Endodermal cell (in vitro differentiated cells): ENCODE results near the gene BTNL3. TPM values are rescaled to one million over a fixed set of nuclear protein-coding genes. Genes with fewer than 3 reads are reported as not detected.
"Not testable (repeated sequence)": the region's sequence is repeated elsewhere in the genome, so short reads cannot be mapped to it uniquely, and the experiment has no call there.

ENCODE experiments used
- DNase-seq: peaks from one replicate; pipeline ENCODE4 v3.0.0-alpha.2; 2017
- H3K27ac ChIP-seq: 2 replicates; pipeline ENCODE4 v1.5.1; 2013; ENCODE audit warnings: mild to moderate bottlenecking, low read depth, low read length, moderate library complexity
- H3K27me3 ChIP-seq: 2 replicates; pipeline ENCODE4 v1.6.1; 2013; ENCODE audit warnings: mild to moderate bottlenecking, low read length, moderate library complexity; ENCODE audit not compliant: insufficient read depth, control insufficient read depth, poor library complexity, severe bottlenecking
- H3K36me3 ChIP-seq: 2 replicates; pipeline ENCODE4 v1.7.0; 2013; ENCODE audit warnings: mild to moderate bottlenecking, low read length, moderate library complexity; ENCODE audit not compliant: control insufficient read depth, insufficient read depth
- H3K4me1 ChIP-seq: one replicate; pipeline ENCODE4 v1.7.0; 2013; ENCODE audit warnings: low read length; ENCODE audit not compliant: control insufficient read depth, insufficient read depth
- H3K4me3 ChIP-seq: 2 replicates; pipeline ENCODE4 v1.5.1; 2013; ENCODE audit warnings: mild to moderate bottlenecking, low read length, moderate library complexity
- H3K9ac ChIP-seq: 2 replicates; pipeline ENCODE4 v1.6.1; 2013; ENCODE audit warnings: mild to moderate bottlenecking, low read length, moderate library complexity; ENCODE audit not compliant: poor library complexity, severe bottlenecking; ENCODE audit errors: extremely low read depth
- H3K9me3 ChIP-seq: 2 replicates; pipeline ENCODE4 v1.6.1; 2013; ENCODE audit warnings: mild to moderate bottlenecking, low read length, moderate library complexity; ENCODE audit not compliant: control insufficient read depth
- H3K27ac Mint-ChIP-seq: 2 replicates; pipeline ENCODE4 v1.8.0; 2020; ENCODE audit warnings: mixed read lengths
- H3K27me3 Mint-ChIP-seq: 2 replicates; pipeline ENCODE4 v1.8.0; 2021; ENCODE audit warnings: mild to moderate bottlenecking, mixed read lengths; ENCODE audit not compliant: insufficient read depth
- H3K36me3 Mint-ChIP-seq: 2 replicates; pipeline ENCODE4 v1.8.0; 2020; ENCODE audit warnings: low read depth, mixed read lengths
- H3K4me1 Mint-ChIP-seq: 2 replicates; pipeline ENCODE4 v1.8.0; 2020; ENCODE audit warnings: mixed read lengths
- H3K4me3 Mint-ChIP-seq: 2 replicates; pipeline ENCODE4 v1.8.0; 2020; ENCODE audit warnings: mild to moderate bottlenecking, moderate library complexity, mixed read lengths
- H3K9me3 Mint-ChIP-seq: 2 replicates; pipeline ENCODE4 v1.8.0; 2020; ENCODE audit warnings: mild to moderate bottlenecking, mixed read lengths
- CTCF ChIP-seq: fragments of 200-600 bp; sonication (generic); conservative IDR thresholded peaks from 2 replicates; pipeline ENCODE4 v1.5.0; 2021; ENCODE audit warnings: antibody characterized with exemption, mild to moderate bottlenecking
- WGBS, 2 experiments: methylation state at CpG; one replicate each; pipeline versions ENCODE4 v1.1.5 to v1.1.7; 2013; ENCODE audit warnings: missing lambda C conversion rate in 2 of 2, mixed read lengths in 1 of 2; ENCODE audit not compliant: insufficient coverage in 1 of 2, insufficient read length in 1 of 2; 5-methylcytosine and 5-hydroxymethylcytosine counted together
- total RNA-seq, 2 donors: library from RNA; stranded (reverse); fragmentation: NEBNext Ultra II Directional in 1 of 2; extraction: Animal tissue kit (Norgen Biotek cat#: 25700) in 1 of 2; gene quantifications; 2 replicates in 1 of 2; 3 replicates in 1 of 2; pipeline ENCODE4 v1.2.1, GENCODE V29; 2021

The BTNL3 gene
- total RNA-seq, 2 donors from 2014 or later, result not detected

- 80 to 100% methylated on average over 1 to 3 of the region's 3 CpGs for WGBS, 2 experiments
- not testable (repeated sequence) for H3K4me1 ChIP-seq, H3K9ac ChIP-seq, H3K36me3 ChIP-seq, DNase-seq, H3K4me3 Mint-ChIP-seq, H3K27ac Mint-ChIP-seq, H3K27me3 ChIP-seq, H3K4me1 Mint-ChIP-seq, H3K27ac ChIP-seq, H3K36me3 Mint-ChIP-seq, H3K4me3 ChIP-seq
- H3K9me3 ChIP-seq, result peaks cover 32% of the 10 kb centered on the region
- peaks cover 45% of the 10 kb centered on the region for H3K27me3 Mint-ChIP-seq
- peaks cover 16% of the 10 kb centered on the region for H3K9me3 Mint-ChIP-seq
These were observed 28.8 kb downstream of the BTNL3 start for GRCh38 chr5:181017448-181017847.

- Histone ChIP-seq H3K4me1 (no peaks in the 10 kb centered on the region), H3K27me3 (no peaks in the 10 kb centered on the region), H3K27ac (no peak overlapping the region), H3K36me3 (no peaks in the 10 kb centered on the region), H3K9ac (no peak overlapping the region), H3K9me3 (peaks cover 51% of the 10 kb centered on the region), H3K4me3 (no peak overlapping the region)
- no peak for DNase-seq
- Mint-ChIP-seq H3K4me1 (no peaks in the 10 kb centered on the region), H3K27ac (no peak overlapping the region), H3K9me3 (peaks cover 13% of the 10 kb centered on the region), H3K36me3 (no peaks in the 10 kb centered on the region), H3K27me3 (peaks cover 42% of the 10 kb centered on the region), H3K4me3 (no peak overlapping the region)
- WGBS, 2 experiments, result 75% methylated on average over 2 to 3 of the region's 3 CpGs
- no peak for TF ChIP-seq CTCF
These were observed 32.0 kb downstream of the BTNL3 start for GRCh38 chr5:181020688-181021087.

GRCh38 chr5:181024245-181025064, 35.8 kb downstream of the BTNL3 start:
- Histone ChIP-seq H3K9ac (no peak overlapping the region), H3K4me3 (no peak overlapping the region), H3K9me3 (peaks cover 57% of the 10 kb centered on the region), H3K4me1 (no peaks in the 10 kb centered on the region), H3K27me3 (no peaks in the 10 kb centered on the region), H3K36me3 (no peaks in the 10 kb centered on the region), H3K27ac (no peak overlapping the region)
- H3K4me3 Mint-ChIP-seq, result no peak overlapping the region
- WGBS, 2 experiments, result 44% methylated on average over 1 of the region's 1 CpG; no CpG with 5 or more reads in 1 of the 2 experiments
- H3K4me1 Mint-ChIP-seq, result no peaks in the 10 kb centered on the region
- H3K27me3 Mint-ChIP-seq, result peaks cover 42% of the 10 kb centered on the region
- peaks cover 13% of the 10 kb centered on the region for H3K9me3 Mint-ChIP-seq
- H3K36me3 Mint-ChIP-seq, result no peaks in the 10 kb centered on the region
- DNase-seq, result no peak
- no peak for TF ChIP-seq CTCF
- H3K27ac Mint-ChIP-seq, result no peak overlapping the region
